HPDE6-E6E7 (cell line): ENCODE measurements around the gene ATP6V0E1.
"Not testable (repeated sequence)": the region's sequence is repeated elsewhere in the genome, so short reads cannot be mapped to it uniquely, and the experiment has no call there.

Experiments
- DNase-seq: peaks from one replicate; pipeline ENCODE4 v3.0.0; 2011; ENCODE audit warnings: missing footprints; ENCODE audit errors: extremely low spot score

Gene ATP6V0E1

GRCh38 chr5:173003360-173003759 lies 19.8 kb downstream of the ATP6V0E1 start:
- DNase-seq: no peak

- DNase-seq: no peak
These were observed 20.4 kb downstream of the ATP6V0E1 start for GRCh38 chr5:173004013-173004412.

DNA sequence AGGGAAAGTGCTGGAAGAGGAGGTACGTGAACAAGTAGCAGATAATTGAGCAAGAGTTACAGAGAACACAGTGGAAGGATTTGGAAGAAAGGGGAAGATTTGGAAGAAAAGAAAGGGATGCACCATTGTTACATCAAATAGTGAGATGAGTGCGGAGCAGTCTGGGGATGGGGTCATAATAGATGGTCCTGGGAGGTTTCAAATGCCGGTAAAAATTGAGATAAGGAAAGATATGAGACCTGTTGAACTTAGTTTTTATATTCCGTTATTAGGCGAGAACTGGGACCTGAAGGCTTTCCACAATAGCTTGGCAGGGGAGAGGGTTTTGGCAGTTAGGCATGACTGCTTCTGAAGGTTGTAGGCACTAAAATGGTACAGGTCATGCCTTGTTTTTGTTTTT lies 20.9 kb downstream of the ATP6V0E1 start:
- DNase-seq: no peak

GRCh38 chr5:173010021-173010420 lies 26.4 kb downstream of the ATP6V0E1 start:
- DNase-seq: no peak

DNA sequence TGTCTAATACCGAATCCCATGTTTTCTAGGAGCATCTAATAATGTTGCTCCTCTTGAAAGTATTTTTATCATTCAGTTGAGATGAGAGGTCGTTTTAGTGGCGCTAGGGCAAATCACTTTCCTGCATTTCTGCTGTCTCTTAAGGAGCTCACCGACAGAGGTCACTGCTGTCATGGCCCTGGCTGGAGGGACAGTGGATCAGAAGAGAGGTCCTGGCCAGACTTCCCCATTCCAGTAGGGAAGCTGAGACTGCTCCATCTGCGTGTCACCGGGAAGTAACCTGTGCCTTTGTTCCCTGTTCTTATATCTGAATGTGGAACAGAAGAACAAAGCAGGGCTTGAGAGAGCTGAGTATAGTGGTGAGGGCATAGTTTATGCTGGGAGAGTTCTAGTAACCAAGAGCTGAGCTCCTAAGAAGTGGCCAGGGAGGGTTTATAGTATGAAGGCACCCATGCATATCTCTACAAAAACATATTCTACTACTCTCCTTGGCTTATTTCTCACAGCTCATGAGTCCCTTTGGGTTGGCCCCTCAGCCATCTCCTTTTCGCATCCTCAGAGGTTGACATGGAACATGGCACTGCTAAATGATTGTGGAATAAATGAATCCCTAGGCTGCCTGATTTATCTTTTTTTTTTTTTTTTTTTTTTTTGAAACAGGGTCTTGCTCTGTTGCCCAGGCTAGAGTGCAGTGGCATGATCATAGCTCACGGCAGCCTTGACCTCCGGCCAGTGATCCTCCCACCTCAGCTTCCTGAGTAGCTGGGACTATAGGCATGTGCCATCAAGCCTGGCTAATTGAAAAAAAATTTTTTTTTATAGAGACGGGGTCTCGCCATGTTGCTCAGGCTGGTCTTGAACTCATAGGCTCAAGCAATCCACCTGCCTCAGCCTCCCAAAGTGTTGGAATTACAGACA lies 27.2 kb downstream of the ATP6V0E1 start:
- no peak for DNase-seq

- DNase-seq: no peak
These were observed 28.0 kb downstream of the ATP6V0E1 start for GRCh38 chr5:173011566-173011965.

DNA sequence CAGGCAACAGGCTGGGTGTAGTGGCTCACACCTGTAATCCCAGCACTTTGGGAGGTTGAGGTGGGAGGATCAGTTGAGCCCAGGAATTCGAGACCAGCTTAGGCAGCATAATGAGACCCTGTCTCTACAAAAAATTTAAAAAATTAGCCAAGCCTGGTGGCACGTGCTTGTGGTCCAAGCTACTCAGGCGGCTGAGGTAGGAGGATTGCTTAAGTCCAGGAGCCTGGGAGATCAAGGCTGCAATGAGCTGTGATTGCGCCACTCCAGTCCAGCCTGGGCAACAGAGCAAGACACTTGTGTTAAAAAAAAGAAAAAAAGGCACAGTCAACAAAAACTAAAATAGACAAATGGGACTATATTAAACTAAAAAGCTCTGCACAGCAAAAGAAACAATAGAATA lies 29.3 kb downstream of the ATP6V0E1 start:
- DNase-seq: no peak

DNA sequence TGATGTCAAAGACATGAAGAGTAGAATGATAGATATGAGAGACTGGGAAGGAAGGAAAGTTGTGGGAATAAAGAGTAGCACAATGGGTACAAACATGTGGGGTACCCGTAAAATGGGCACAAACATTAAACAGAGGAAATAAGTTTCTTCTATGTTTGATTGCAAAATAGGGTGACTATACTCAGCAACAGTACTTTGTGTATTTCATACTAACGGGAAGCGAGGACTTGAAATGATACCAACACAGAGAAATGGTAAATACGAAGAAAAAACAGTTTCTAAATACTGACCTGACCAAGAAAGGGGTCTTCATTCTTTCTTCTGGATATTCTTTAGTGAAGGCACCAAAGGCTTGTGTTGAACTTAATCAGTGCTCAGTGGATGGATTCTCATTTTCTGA lies 31.1 kb downstream of the ATP6V0E1 start:
- no peak for DNase-seq

GRCh38 chr5:173015192-173015591 lies 31.6 kb downstream of the ATP6V0E1 start:
- DNase-seq: no peak

- DNase-seq: no peak
These were observed 32.3 kb downstream of the ATP6V0E1 start for GRCh38 chr5:173015598-173016455.

GRCh38 chr5:173016598-173017046 lies 33.1 kb downstream of the ATP6V0E1 start:
- peak; percentile 33 for DNase-seq

DNA sequence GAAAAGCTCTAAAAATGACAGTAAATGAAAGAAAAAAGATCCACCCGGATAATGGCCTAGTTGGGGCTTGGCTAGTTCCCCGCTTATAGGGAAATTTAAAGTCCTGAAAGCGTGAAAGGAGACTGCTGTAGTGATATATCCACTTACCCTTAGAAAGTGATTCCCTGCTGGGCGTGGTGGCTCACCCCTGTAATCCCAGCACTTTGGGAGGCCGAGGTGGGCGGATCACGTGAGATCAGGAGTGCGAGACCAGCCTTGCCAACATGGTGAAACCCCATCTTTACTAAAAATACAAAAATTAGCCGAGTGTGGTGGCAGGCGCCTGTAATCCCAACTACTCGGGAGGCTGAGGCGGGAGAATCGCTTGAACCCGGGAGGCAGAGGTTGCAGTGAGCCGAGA lies 33.5 kb downstream of the ATP6V0E1 start:
- DNase-seq: not testable (repeated sequence)

- no peak for DNase-seq
These were observed 34.8 kb downstream of the ATP6V0E1 start for GRCh38 chr5:173018358-173018757.

- DNase-seq: no peak
These were observed 36.6 kb downstream of the ATP6V0E1 start for GRCh38 chr5:173020154-173020581.

DNA sequence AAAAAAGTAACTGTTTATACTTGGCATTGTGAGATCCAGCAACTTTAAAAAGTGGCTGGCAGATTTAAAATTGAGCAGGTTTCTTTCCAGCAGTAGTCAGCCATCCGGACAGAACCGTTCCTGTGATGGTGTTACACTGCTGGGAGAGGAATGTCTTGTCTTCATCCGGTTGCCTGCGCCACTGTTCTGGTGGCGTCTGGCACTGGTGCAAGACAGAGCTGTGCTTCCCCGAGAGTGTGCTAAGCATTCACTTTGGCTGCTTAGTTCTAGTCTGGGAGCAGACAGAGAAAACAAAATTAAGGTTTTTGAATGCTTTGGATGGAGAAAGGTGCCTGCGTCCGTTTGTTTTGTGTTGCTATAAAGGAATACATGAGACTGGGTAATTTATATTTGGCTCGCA lies 37.1 kb downstream of the ATP6V0E1 start:
- DNase-seq: no peak

- no peak for DNase-seq
These were observed 42.1 kb downstream of the ATP6V0E1 start for GRCh38 chr5:173025651-173026050.

GRCh38 chr5:173027905-173028304 lies 44.3 kb downstream of the ATP6V0E1 start:
- DNase-seq: no peak

DNA sequence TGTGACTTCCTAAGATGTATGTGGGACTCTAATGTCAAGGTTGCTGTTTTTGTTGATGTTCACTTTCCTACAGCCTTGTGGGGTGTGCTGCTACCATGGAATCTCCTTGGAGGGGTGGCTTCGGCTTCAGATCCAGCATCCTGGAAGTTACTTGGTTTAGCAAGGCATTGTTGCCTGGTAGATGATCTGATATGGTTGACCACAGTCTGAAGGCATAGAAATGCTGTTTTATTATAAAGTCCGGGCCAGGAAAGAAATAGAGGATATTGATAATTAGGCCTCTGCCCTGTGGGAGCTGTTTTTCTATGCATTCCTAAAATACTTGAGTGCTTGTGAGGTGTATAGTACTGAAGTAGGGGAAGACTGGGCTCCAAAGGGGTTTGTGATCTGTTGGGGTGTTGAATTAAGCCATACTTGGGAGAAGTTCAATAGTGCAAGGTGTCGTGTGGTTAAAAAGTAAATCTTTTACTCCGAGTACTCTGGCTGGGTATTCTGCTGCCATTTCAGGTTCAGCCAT lies 45.3 kb downstream of the ATP6V0E1 start:
- DNase-seq: no peak

- DNase-seq: no peak
These were observed 45.9 kb downstream of the ATP6V0E1 start for GRCh38 chr5:173029499-173029921.

- not testable (repeated sequence) for DNase-seq
These were observed 48.5 kb downstream of the ATP6V0E1 start for GRCh38 chr5:173032096-173032495.

- no peak for DNase-seq
These were observed 49.2 kb downstream of the ATP6V0E1 start for GRCh38 chr5:173032730-173033129.

- no peak for DNase-seq
These were observed 50.4 kb downstream of the ATP6V0E1 start for GRCh38 chr5:173033923-173034322.
